MCF 10A (cell line): Measurements from ENCODE around the gene CCDC188. TPM values are rescaled to one million over a fixed set of nuclear protein-coding genes. Genes with fewer than 3 reads are reported as not detected.

Experiments
- BruUV-seq: library from RNA; stranded (reverse); fragments of 400-500 nt; replicated peaks from 2 replicates; lab custom pipeline; 2021; lab: Mats Ljungman, UMichigan
- CTCF ChIA-PET: fragments of 300-600 bp; sonication (Branson Sonifier 250); formaldehyde crosslinking; extraction: SDS; loops from one replicate; lab custom pipeline; 2021; ENCODE audit warnings: antibody characterized with exemption, inconsistent platforms; lab: Yijun Ruan, JAX
- POLR2A ChIA-PET: fragments of 300-600, 350-650 bp; sonication (Branson Sonifier 250); formaldehyde crosslinking; extraction: SDS; loops from one replicate; lab custom pipeline; 2020; ENCODE audit warnings: antibody characterized with exemption, inconsistent platforms; lab: Yijun Ruan, JAX
- DNase-seq: peaks from one replicate; pipeline ENCODE4 v3.0.0-alpha.2; 2018; ENCODE audit not compliant: unreplicated experiment
- H3K27ac Mint-ChIP-seq: one replicate; pipeline ENCODE4 v1.8.0; 2022; ENCODE audit warnings: mild to moderate bottlenecking, low read depth, mixed read lengths; ENCODE audit not compliant: unreplicated experiment
- H3K27me3 Mint-ChIP-seq: one replicate; pipeline ENCODE4 v1.8.0; 2022; ENCODE audit warnings: mixed read lengths; ENCODE audit not compliant: insufficient read depth, unreplicated experiment
- H3K36me3 Mint-ChIP-seq: one replicate; pipeline ENCODE4 v1.8.0; 2022; ENCODE audit warnings: mild to moderate bottlenecking, moderate library complexity, mixed read lengths; ENCODE audit not compliant: insufficient read depth, unreplicated experiment
- H3K4me1 Mint-ChIP-seq: one replicate; pipeline ENCODE4 v1.8.0; 2022; ENCODE audit warnings: mixed read lengths; ENCODE audit not compliant: insufficient read depth, unreplicated experiment
- H3K4me3 Mint-ChIP-seq: one replicate; pipeline ENCODE4 v1.8.0; 2022; ENCODE audit warnings: mild to moderate bottlenecking, moderate library complexity, mixed read lengths; ENCODE audit not compliant: unreplicated experiment
- H3K9me3 Mint-ChIP-seq: one replicate; pipeline ENCODE4 v1.8.0; 2022; ENCODE audit warnings: mixed read lengths; ENCODE audit not compliant: unreplicated experiment
- intact Hi-C: fragments of 100-400 bp; cut with micrococcal nuclease; formaldehyde crosslinking; loops from 2 replicates; pipeline ENCODE4 v1.14.1; 2022
- total RNA-seq: library from RNA; stranded (reverse); gene quantifications from 2 replicates; pipeline ENCODE4 v1.2.3, GENCODE V29; 2022
- TF ChIP-seq, protein P1 (sequence below): fragments of 200-600 bp; IDR thresholded peaks from one replicate; pipeline ENCODE4 v1.8.0; 2022; ENCODE audit warnings: antibody characterized with exemption, mild to moderate bottlenecking; ENCODE audit not compliant: unreplicated experiment

CCDC188 gene
- total RNA-seq, 1 experiment from 2014 or later, result 0.70 TPM

DNA sequence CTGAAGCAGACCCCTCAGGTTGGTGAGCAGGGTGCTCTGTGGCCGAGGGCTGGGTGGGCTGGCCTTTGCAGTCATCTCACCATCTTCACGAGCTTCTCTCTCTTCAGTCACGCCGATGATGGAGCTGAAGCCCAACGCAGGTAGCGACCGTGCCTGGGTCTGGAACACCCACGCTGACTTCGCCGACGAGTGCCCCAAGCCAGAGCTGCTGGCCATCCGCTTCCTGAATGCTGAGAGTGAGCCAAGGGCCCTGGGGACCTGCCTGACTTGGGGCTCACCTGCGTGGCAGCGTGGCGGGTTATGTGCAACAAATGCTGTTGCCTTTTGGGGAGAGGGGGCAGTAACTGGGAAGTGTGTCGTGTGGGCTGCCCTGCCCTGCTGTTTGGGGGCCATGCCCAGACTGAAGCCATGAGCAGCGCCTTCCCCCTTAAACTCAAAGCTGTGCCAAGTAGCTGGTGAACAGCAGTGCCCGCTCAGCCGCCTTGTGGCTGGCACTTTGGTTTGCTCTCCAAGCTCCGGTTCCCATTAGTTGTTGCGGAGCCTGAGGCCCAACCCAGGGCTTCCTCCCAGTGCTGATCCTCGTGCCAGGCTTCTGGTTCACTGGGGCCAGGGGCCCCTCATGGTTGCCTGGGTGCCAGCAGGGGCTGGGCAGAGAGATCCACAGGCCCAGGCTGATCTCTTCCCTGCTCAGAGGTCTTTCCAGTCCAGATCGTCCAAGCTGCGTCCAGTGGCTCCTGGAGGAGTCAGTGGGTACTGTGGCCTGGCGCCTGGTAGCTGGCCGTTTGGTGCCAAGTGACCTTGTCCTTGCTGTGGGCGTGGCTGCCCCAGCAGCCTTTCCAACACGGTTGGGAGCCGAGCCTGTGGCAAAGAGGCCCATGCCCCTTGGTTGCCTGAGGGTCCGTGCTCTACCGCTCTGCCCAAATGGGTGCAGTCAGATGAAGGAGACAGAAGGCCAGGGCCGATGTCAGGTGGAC lies 25.4 kb downstream of the CCDC188 start:
- CTCF ChIA-PET, result no interaction called here
- no peak overlapping the region for H3K27ac Mint-ChIP-seq
- intact Hi-C loops, result no loop called here
- H3K36me3 Mint-ChIP-seq, result peaks cover 55% of the 10 kb centered on the region
- TF ChIP-seq, protein P1, sequence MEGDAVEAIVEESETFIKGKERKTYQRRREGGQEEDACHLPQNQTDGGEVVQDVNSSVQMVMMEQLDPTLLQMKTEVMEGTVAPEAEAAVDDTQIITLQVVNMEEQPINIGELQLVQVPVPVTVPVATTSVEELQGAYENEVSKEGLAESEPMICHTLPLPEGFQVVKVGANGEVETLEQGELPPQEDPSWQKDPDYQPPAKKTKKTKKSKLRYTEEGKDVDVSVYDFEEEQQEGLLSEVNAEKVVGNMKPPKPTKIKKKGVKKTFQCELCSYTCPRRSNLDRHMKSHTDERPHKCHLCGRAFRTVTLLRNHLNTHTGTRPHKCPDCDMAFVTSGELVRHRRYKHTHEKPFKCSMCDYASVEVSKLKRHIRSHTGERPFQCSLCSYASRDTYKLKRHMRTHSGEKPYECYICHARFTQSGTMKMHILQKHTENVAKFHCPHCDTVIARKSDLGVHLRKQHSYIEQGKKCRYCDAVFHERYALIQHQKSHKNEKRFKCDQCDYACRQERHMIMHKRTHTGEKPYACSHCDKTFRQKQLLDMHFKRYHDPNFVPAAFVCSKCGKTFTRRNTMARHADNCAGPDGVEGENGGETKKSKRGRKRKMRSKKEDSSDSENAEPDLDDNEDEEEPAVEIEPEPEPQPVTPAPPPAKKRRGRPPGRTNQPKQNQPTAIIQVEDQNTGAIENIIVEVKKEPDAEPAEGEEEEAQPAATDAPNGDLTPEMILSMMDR, result no peak
- H3K4me1 Mint-ChIP-seq, result no peaks in the 10 kb centered on the region
- H3K27me3 Mint-ChIP-seq, result no peaks in the 10 kb centered on the region
- no peaks in the 10 kb centered on the region for H3K9me3 Mint-ChIP-seq
- no peak overlapping the region for H3K4me3 Mint-ChIP-seq
- BruUV-seq, result no TSS peak
- POLR2A ChIA-PET, result interaction anchor here (0.5 to 2.2 kb wide), 2 partner anchors 8 to 660 kb away, joined by 3 to 11 read pairs; partner anchors contain the start of gene TRMT2A
- no peak for DNase-seq

DNA sequence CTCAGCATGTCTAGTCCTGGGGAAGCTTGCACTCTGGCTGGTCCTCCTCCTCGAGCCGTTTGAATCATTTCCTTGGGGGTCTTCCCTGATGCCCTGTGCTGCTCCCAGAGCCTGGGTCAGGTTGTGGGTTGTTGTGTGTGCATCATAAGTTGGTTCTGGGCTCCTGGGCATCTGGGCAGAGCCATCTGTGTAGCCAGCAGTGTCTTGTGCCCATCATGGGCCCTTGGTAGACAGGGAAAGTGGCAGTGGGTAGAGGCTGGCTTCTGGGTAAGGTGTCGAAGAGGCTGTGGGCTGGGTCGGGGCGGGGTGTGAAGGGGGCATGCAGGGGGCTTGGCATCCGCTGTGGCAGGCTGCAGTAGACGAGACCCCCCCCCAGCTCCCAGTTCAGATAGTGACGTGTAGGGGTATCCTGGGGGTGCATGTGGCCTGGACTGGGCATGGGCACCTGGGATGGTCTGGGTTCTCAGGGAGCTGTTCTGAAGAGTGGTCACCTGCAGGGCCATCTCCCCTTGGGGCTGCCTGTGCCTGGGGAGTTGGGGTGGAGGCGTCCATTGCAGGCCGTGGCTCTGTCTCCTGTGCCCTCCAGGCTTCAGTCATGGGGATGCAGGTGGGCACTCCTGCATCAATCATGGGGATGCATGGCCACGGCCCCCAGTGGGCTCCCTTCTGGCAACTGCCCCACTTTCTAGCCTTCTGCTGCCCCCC lies 26.6 kb downstream of the CCDC188 start:
- no peak for DNase-seq
- Mint-ChIP-seq H3K9me3 (no peaks in the 10 kb centered on the region), H3K4me1 (no peaks in the 10 kb centered on the region), H3K36me3 (peaks cover 65% of the 10 kb centered on the region), H3K4me3 (no peak overlapping the region), H3K27ac (no peak overlapping the region), H3K27me3 (no peaks in the 10 kb centered on the region)
- no TSS peak for BruUV-seq
- intact Hi-C loops, result no loop called here
- POLR2A ChIA-PET, result no interaction called here
- CTCF ChIA-PET, result no interaction called here
- TF ChIP-seq, protein P1, result no peak

DNA sequence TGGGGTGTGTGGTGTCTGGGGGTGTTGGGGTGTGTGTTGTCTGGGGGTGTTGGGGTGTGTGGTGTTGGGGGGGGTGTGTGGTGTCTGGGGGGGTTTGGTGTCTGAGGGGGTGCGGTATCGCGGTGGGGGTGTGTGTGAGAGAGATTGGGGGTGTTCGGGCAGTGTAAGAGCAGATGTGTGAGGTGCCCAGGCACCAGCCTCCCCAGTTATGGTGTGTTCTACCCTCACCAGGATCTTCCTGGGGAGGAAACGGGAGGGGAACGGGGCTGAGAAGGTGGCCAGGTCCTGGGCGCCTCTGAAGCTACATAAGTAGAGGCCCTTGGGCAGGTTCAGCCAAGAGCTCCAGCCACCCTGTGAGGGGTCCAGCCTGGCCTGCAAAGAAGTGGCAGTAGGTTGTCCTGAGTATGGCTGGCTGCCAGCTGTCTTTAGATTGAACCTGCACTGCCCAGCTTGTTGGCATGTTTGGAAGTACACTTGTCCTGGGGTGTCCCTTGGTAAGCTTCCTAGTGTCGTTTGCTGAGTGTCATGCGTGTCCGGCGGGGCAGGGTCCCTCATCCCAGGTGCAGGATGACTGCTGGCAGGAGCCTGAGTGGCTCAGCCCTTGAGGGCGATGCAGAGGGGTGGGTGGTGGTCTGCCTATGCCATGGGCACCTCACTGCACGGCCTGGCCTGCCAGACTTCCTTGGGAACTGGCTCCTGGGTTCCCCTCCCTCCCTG lies 27.3 kb downstream of the CCDC188 start:
- no peak for DNase-seq
- ChIA-PET CTCF (no interaction called here), POLR2A (no interaction called here)
- intact Hi-C loops, result no loop called here
- Mint-ChIP-seq H3K36me3 (peaks cover 70% of the 10 kb centered on the region), H3K4me3 (no peak overlapping the region), H3K4me1 (peaks cover 4% of the 10 kb centered on the region), H3K27me3 (no peaks in the 10 kb centered on the region), H3K27ac (no peak overlapping the region), H3K9me3 (no peaks in the 10 kb centered on the region)
- BruUV-seq, result no TSS peak
- TF ChIP-seq, protein P1, result no peak
